GM19328 (cell line): Measurements from ENCODE around the gene USP6NL.
"Not testable (repeated sequence)": the region's sequence is repeated elsewhere in the genome, so short reads cannot be mapped to it uniquely, and the experiment has no call there.

Source experiments
- ATAC-seq: cut with Tn5 transposase; IDR thresholded peaks from one replicate; pipeline ENCODE4 v1.9.1; 2021; ENCODE audit warnings: mild to moderate bottlenecking, moderate library complexity; ENCODE audit not compliant: unreplicated experiment

Gene USP6NL

DNA sequence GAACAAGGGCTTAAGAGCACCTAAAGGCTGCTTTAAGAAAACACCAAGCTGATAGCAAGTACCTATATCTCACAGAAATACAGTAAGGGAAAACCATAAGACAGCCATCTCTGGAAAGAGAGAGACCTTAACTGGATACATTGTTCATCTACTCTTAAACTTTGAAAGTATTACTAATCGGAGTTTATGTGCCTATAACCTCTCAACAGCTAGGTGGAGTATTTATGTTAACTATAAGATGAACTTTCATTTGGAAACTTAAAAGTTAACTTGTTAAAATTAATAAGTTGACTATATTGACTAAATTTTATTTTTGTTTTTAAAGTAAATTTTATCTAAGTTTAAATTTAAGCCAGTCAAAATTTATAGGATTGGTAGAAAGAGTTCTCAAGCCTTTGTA lies 90.6 kb downstream of the USP6NL start:
- ATAC-seq, result no peak

DNA sequence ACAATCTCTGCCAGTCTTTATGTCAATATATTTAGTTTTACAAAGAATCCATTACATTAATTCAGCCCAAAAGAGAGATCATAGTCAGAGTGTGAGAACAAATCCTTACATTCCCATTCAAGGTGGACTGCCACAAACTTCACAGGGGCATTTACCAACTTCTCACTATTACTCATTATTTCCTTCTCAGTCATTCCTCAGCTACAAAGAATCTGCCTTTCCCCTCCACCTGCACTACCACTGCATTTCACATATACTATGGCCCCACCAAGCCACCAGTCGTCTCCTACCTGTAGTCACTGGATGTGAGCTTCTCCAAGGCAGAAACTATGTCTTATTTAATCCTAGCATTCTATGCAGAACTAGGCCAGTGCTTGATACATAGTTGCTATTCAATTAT lies 94.3 kb downstream of the USP6NL start:
- ATAC-seq, result no peak

DNA sequence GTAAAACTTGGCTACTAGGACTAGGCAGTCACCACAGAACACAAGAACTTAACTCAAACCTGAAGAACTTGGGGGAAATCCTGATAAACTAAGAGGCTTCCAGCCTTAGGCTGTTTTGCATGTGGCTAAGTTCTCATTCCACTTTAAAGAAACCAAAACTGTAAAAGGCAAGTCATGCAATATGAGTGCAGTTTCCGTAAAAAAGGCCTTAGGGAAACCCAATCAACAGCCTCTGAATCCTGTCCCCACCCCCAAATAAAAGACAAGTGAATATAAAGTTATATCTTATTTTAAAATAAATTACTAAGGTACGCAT lies 95.1 kb downstream of the USP6NL start:
- ATAC-seq, result no peak

DNA sequence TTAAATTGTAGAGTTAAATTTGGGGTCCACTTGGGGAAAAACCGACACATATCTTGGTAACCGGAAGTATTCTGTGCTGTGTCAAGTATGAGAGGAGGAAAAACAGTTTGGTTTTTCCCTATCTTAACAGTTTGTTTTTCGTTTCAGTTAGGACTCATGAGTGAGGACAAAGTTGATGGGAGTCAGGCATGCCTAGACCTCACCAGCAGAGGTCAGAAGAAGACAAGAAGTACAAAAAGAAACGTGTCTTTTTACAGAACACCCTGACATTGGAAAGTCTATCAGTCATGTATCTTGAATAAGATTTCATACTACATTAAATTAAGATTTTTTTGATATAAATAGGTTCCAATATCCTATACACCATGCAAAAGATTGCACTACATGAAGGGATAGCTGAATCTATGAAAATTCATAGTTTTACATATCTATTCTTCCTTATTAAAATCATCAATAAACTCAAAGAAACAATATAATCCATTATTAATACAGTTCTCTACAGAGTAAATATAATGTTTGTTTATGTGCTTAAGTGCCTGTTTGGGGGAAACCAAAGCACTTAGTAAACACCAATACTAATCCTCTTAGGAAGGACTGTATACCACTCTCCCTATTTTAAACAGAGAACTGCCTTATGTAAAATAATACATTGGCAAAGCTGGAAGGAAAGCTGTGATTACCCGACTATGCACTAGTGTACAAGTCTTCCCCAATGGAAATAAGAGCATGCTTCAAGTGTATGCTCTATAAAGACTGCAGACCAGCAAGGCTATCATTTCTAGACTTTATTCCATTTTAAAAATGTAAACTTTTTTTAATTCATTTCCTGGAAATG lies 95.6 kb downstream of the USP6NL start:
- ATAC-seq, result peak; percentile 52

DNA sequence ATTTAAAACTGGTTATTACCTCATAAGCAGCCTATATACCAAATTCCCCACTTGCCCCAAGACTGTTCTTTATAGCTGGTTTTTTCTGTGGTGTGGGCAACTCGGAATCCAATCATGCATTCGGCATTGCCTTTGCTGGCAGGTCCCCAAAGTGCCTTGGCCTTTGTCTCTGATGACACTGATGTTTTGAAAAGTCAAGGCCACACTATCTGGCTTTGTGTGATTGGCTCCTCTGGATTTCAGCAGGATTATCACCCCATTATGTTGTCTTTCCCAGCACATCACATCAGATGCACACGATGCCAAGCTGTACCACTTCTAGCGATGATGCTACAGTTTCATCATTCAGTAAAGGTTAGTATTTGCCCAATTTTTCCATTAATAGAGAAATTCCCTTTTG lies 97.7 kb downstream of the USP6NL start:
- no peak for ATAC-seq

DNA sequence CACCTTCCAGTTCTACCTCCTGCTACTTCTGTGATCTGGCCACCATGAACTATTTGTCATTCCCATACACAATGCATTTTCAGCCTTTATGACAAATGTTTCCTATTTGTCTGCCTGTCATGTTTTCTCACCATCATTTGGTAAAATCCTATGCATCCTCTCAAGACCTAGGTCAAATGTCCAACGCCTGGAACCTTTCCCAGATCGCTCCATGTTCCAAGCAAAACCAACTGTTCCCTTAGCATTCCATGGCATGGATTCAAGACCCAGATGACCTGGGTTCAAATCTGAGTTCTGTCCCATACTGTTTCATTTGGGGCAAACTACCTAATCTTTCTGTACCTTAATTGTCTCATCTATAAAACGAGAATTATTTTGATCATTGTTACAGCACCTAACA lies 98.9 kb downstream of the USP6NL start:
- ATAC-seq, result no peak

DNA sequence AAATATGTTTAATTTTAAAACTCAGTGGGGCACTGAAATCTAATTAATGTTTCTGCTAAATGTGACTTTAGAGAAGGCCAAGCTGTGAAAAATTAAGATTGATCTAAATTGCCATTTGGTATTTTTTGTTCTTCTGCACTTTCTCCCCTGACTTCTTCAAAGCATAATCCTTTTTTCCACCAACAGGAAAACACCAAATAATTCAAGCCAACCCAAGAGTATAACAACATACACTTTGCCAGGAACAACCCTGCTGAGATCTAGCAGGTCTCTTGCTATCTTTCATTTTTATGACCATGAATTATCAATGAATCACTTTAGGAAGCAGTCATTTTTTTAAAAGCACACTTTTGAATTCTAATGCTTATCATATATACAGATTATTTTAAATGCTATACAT lies 100.1 kb downstream of the USP6NL start:
- ATAC-seq, result no peak

DNA sequence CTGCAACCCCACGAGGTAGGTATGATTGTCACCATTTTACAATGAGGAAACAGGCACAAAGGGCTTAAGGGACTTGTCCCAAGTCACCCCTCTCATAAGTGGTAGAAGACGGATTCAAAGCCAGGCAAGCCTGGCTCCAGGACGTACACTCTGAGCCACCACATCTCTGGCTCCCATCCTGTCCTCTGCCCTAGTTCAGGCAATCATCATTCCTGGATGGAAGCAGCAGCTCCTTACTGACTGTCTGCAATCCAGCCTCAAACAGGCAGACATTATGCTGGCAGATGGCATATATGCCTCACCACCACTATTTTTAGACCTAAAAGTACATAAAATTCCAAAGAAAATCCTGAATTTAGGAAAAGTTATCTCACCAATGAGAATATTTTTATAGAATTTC lies 100.7 kb downstream of the USP6NL start:
- no peak for ATAC-seq

DNA sequence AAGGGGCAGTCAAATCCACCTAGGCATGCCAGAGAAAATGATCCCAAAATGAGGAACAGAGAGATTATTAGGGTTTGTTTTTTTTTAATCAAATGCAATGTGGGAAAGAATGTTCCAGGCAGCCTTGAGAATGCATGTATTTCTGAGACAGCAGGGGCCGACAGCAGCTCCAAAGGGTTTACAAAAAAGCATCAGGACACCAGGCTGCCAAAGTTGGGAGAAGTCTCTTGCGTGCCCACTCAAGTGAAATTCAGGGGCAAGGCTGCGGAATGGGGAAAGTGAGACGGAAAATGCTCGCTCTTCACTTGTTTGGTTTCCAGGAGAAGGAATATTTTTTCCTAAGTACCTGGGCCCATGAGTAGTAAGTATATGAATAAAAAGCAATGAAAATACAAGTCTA lies 101.2 kb downstream of the USP6NL start:
- no peak for ATAC-seq

DNA sequence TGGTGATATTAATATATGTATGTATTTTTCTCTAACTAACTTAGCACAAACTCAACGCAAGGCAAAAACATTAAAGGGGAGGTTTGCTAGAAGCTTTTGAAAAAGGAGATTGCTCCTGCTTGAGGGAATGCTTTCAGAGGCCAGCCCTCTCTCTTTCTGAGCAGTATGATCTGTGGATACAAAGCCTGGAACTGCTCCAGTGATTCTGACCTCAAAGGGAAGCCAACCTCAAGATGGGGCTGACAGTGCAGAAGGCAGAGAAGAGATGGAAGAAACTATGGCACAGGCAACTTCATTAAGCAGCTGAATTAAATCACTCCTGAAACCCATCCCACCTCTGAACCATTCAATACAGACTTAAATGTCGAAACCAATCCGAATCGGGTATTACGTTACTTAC lies 102.4 kb downstream of the USP6NL start:
- ATAC-seq, result no peak

DNA sequence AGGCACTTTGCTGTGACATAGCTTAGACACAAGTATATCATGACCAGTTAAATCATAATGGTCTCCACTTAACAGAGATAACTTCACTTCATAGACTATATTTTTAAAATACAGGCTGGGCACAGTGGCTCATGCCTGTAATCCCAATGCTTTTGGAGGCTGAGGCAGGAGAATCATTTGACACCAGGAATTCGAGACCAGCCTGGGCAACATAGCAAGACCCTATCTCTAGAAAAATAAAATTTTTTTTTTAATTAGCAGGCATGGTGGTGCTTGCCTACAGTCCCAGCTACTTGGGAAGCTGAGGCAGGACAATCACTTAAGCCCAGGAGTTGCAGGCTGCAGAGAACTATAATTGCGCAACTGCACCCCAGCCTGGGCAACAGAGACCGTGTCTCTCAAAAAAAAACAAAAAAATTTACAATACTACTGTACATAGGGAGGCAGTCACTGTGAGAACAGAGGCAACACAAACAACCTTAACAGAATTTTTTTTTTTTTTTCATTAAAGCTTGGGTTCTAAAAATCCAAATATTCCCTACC lies 105.1 kb downstream of the USP6NL start:
- no peak for ATAC-seq

DNA sequence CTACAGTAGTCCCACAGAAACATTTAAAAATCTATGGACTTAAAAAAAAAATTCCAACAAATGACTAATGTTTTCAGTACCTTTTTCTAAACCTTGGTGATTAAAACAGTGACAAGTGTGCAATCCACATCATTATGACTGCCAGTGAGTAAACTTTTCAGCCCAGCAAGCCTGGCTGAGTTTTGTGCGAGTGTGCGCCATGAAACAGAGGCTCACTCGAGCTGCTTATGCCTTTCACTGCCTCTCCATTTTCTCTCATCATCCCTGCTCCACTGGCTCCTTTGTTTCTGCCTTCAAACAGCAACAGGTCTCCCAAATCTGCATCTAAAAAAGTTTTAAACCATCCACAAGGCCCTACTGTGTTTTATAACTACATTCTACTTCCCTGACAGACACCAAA lies 105.8 kb downstream of the USP6NL start:
- ATAC-seq, result no peak

DNA sequence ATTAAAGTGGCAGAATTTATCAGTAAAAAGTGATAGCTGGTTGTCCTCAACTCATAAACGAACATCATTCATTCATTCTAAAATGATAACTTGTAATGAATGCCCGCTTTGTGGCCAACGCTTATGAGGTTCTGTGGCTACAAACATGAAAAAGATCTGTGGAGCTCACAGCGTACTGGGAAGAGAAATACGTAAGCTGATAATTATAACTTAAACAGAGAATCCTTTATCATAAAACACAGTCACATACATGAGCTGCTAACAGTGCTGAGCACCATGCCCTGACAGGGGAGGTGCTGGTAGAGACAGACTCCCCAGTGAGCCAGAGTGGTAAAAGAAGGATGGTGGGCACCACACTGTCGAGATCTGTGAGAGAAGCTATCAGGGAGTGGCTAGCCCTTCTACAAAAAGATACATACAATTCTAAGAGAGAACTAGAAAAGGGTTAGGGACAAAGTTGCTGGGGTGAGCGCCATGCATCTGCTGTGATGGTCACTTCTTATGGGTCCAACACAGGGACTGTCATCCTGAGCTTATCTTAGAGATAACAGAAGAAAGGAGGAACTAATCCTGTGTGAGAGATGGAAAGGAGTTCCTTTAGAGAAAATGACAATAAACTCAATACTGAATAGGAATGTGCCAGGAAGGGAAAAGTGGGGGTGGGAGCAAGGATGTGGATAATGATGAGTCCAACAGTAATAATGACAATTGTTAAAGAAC lies 106.7 kb downstream of the USP6NL start:
- no peak for ATAC-seq

DNA sequence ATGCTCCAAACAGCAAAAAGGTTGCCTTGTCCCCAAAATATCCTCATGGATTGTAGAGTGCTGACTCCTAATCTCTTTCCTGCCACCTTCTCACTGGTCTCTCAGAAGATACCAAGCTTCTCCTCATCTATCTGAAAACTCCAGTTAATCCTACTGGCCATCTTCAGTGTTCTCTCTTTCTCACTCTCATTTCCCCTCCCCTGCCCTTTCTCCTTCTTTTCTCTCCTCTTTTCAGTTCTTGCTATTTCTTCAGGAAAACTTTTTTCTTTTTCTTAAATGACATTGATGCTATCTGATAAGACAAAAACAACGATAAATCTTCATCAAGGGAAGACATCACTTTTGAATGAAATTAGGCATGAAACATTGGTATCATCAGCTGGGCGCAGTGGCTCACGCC lies 109.8 kb downstream of the USP6NL start:
- ATAC-seq, result no peak

DNA sequence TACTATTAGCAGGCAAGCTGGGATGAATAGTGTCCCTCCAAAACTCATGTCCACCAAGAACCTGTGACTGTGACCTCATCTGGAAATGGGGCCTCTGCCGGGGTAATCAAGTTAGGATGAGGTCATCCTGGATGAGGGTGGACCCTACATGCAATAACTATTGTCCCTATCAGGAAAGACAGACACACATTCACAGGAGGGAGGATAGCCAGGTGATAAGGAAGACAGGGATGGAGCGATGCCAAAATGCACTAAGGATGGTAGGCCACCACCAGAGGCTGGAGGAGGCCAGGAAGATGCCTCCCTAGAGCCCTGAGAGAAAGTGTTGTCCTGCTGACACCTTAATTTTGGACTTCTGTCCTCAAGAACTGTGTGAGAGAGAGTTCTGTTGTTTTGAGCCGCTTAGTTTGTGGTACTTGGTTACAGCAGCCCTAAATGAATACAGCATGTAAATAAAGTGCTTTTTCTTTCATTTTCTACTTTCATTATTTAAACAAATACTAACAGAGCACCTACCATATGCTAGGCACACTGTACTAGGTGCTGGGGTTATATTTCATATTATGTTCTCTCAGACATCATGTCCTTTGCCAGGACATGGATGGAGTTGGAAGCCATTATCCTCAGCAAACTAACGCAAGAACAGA lies 111.9 kb downstream of the USP6NL start:
- ATAC-seq, result no peak

DNA sequence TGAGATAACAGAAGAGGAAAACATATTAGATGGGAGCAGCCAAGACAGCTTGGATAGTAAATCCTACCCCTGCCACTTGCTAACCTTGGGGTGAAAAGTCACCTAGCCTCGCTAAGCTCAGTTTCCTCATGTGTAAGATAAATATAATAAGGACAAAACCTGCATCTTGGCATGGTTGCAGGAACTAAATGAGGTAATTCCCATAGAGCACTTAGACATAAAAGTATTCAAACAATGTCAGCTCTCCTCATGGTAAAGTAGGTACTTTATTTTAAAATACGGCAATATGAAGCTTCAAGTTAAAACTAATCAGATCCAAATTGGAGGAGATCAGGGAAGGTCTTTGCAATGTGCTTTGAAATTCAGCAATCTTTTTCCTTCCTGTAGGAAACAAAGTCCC lies 113.1 kb downstream of the USP6NL start:
- no peak for ATAC-seq

DNA sequence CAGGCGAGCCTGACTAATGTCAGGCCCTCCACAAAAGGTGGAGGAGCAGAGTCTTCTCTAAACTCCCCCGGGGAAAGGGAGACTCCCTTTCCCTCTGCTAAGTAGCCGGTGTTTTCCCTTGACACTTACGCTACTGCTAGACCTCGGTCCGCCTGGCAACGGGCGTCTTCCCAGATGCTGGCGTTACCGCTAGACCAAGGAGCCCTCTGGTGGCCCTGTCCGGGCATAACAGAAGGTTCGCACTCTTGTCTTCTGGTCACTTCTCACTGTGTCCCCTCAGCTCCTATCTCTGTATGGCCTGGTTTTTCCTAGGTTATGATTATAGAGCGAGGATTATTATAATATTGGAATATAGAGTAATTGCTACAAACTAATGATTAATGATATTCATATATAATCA lies 116.5 kb downstream of the USP6NL start:
- not testable (repeated sequence) for ATAC-seq

DNA sequence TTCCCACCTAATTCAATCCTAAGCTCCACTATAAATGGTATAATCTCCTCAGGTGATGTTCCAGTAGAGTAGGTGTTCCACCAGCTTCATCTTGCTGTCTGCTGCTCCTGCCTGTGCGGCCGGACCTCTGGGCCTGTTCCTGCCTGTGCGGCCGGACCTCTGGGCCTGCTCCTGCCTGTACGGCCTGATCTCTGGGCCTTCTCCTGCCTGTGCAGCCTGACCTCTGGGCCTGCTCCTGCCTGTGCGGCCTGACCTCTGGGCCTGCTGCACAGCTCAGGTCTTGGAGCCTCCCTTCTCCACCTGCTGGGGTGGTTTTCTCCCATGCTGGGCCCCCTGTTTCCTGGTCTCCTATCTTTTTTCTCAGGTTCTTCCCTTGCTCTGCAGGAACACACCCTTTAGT lies 117.8 kb downstream of the USP6NL start:
- ATAC-seq, result no peak

DNA sequence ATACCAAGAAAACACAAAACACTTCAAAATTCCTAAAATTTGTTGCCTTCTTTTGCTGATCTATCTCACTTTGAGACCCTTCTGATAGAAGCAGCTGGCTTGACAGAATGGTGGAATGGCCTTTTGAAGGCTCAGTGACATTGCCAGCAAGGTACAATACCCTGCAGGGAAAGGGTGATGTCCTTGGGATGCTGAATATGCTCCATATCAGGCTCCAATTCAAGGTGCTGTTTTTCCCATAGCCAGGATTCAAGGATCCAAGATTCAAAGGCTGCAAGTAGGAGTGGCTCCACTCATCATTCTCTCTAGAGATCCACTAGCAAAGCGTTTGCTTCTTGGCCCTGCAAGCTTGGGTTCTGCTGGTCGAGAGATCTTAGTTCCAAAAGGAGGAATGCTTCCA lies 120.4 kb downstream of the USP6NL start:
- ATAC-seq, result no peak

DNA sequence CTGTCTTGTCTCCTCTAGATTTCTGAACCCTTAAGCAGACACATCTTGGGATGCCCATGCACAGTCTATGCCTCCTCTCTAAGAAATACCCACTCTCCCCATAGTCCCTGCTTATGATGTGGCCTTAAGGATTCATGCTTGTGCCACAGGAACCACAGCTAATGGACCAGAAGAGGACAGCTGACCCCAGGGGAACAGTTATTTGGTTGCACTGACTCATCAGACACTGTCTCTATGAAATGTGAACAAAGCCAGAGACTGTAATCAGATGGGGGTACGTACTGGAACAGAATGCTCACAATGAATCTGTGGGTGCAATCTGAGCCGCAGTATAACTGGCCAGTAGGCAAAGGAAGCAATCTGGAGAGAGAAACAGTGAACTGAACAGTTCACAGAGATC lies 121.9 kb downstream of the USP6NL start:
- ATAC-seq, result no peak

DNA sequence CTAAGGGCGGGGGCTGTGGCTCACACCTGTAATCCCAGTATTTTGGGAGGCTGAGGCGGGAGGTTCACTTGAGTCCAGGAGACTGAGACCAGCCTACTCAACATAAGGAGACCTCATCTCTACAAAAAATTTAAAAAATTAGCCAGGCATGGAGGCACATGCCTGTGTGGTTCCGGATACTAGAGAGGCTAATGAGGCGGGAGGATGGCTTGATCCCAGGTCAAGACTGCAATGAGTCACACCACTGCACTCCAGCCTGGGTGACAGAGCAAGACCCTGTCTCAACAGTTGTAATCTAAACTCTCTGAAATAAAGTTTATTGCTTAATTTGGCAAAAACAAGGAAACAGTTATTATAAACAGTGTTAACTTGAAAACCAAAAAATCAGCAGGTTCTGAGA lies 123.3 kb downstream of the USP6NL start:
- no peak for ATAC-seq
